OCI-LY3 (cell line): ENCODE measurements around the gene STYXL1.

ENCODE experiments used
- CTCF ChIP-seq: fragments of 200-600, 300-600 bp; sonication (generic); IDR thresholded peaks from 2 replicates; pipeline ENCODE4 v1.5.1; 2014; ENCODE audit warnings: antibody characterized with exemption, low read length, low read depth
- EZH2phosphoT487 ChIP-seq: fragments of 200-600 bp; shearing (Covaris generic); IDR thresholded peaks from 2 replicates; pipeline ENCODE4 v1.6.1; 2018; ENCODE audit warnings: antibody characterized with exemption, mixed run types, low read depth

- TF ChIP-seq CTCF, result no peak
- no peak for TF ChIP-seq EZH2phosphoT487
These were observed 80.7 kb downstream of the STYXL1 start for GRCh38 chr7:75967055-75967454.
